B cell (primary cell): Measurements from ENCODE around the gene NKAIN2. TPM values are rescaled to one million over a fixed set of nuclear protein-coding genes. Genes with fewer than 3 reads are reported as not detected.

ENCODE experiments used
- ATAC-seq: fragments of 200-7000 bp; cut with Tn5 transposase; one replicate; pipeline ENCODE4 v1.10.0; 2021; ENCODE audit warnings: low read depth, mild to moderate bottlenecking, moderate number of reproducible peaks, moderate library complexity
- CTCF ChIA-PET: fragments of 350-600 bp; sonication (Branson Sonifier 250); formaldehyde crosslinking; loops from one replicate; lab custom pipeline; 2021; ENCODE audit warnings: antibody characterized with exemption, inconsistent platforms; lab: Charles Lee
- POLR2A ChIA-PET: fragments of 350-600 bp; sonication (Branson Sonifier 250); formaldehyde crosslinking; loops from one replicate; lab custom pipeline; 2021; ENCODE audit warnings: antibody characterized with exemption; lab: Charles Lee
- DNase-seq: peaks from one replicate; pipeline ENCODE4 v3.0.0; 2013
- H2AFZ ChIP-seq: 2 replicates; pipeline ENCODE4 v1.6.1; 2012; ENCODE audit warnings: mild to moderate bottlenecking, low read depth, low read length; ENCODE audit not compliant: insufficient read depth, poor library complexity, severe bottlenecking
- H3K27ac ChIP-seq, 2 donors: 1 replicate in 1 of 2; 2 replicates in 1 of 2; pipeline ENCODE4 v1.5.1; 2012 to 2013; ENCODE audit warnings: low read length in 2 of 2, mild to moderate bottlenecking in 2 of 2, moderate library complexity in 1 of 2
- H3K27me3 ChIP-seq, 4 experiments: fragments of 200-600 bp in 1 of 4; sonication (generic) in 1 of 4; replicated peaks in 1 of 4; 1 replicate in 2 of 4; 2 replicates in 2 of 4; pipeline versions ENCODE4 v1.6.1 to v1.7.0; 2013 to 2016; ENCODE audit warnings: low read length in 3 of 4, mild to moderate bottlenecking in 2 of 4, mixed read lengths in 1 of 4, moderate library complexity in 1 of 4; ENCODE audit not compliant: insufficient read depth in 4 of 4, control insufficient read depth in 3 of 4; ENCODE audit errors: control extremely low read depth in 1 of 4
- H3K36me3 ChIP-seq, 2 experiments: replicated peaks in 1 of 2; 1 replicate in 1 of 2; 2 replicates in 1 of 2; pipeline versions ENCODE4 v1.6.1 to v1.7.1; 2013; ENCODE audit warnings: low read length in 1 of 2; ENCODE audit not compliant: insufficient read depth in 2 of 2, control insufficient read depth in 1 of 2; ENCODE audit errors: control extremely low read depth in 1 of 2, extremely low read depth in 1 of 2
- H3K4me1 ChIP-seq, 2 donors: fragments of 200-600 bp in 1 of 2; sonication (generic) in 1 of 2; 1 replicate in 1 of 2; 2 replicates in 1 of 2; pipeline versions ENCODE4 v1.5.1 to v1.6.1; 2013 to 2017; ENCODE audit warnings: low read length in 2 of 2; ENCODE audit not compliant: control insufficient read depth in 2 of 2, insufficient read depth in 2 of 2
- H3K4me2 ChIP-seq: replicated peaks from 2 replicates; pipeline ENCODE3; 2012; ENCODE audit warnings: mild to moderate bottlenecking, low read depth, low read length; ENCODE audit not compliant: poor library complexity, severe bottlenecking
- H3K4me3 ChIP-seq, 5 experiments: fragments of 200-600 bp in 1 of 5; sonication (generic) in 1 of 5; 1 replicate in 3 of 5; 2 replicates in 2 of 5; pipeline versions ENCODE4 v1.5.1 to v1.7.0; 2011 to 2016; ENCODE audit warnings: low read length in 4 of 5, mild to moderate bottlenecking in 4 of 5, low read depth in 2 of 5, control low read depth in 1 of 5, moderate library complexity in 1 of 5; ENCODE audit not compliant: insufficient read depth in 1 of 5; ENCODE audit errors: control extremely low read depth in 1 of 5, extremely low read depth in 1 of 5
- H3K79me2 ChIP-seq: fragments of 200-600 bp; sonication (generic); one replicate; pipeline ENCODE4 v1.6.0; 2016; ENCODE audit warnings: low read length; ENCODE audit not compliant: control insufficient read depth, insufficient read depth
- H3K9ac ChIP-seq: fragments of 200-600 bp; sonication (generic); 2 replicates; pipeline ENCODE4 v1.6.1; 2017; ENCODE audit warnings: mild to moderate bottlenecking, low read length, moderate library complexity
- H3K9me3 ChIP-seq, 3 donors: one replicate each; pipeline versions ENCODE4 v1.6.1 to v1.7.1; 2013; ENCODE audit warnings: low read length in 2 of 3; ENCODE audit not compliant: control insufficient read depth in 2 of 3, insufficient read depth in 1 of 3; ENCODE audit errors: control extremely low read depth in 1 of 3
- H4K20me1 ChIP-seq: 2 replicates; pipeline ENCODE4 v1.6.0; 2012; ENCODE audit warnings: mild to moderate bottlenecking, low read length; ENCODE audit not compliant: insufficient read depth, control insufficient read depth, poor library complexity, severe bottlenecking
- H3K27ac Mint-ChIP-seq: one replicate; pipeline ENCODE4 v1.8.0; 2021; ENCODE audit warnings: mixed read lengths
- H3K27me3 Mint-ChIP-seq: one replicate; pipeline ENCODE4 v1.8.0; 2021; ENCODE audit warnings: mixed read lengths
- H3K4me1 Mint-ChIP-seq: one replicate; pipeline ENCODE4 v1.8.0; 2021; ENCODE audit warnings: mixed read lengths
- H3K4me3 Mint-ChIP-seq: one replicate; pipeline ENCODE4 v1.8.0; 2021; ENCODE audit warnings: mixed read lengths
- H3K9me3 Mint-ChIP-seq: one replicate; pipeline ENCODE4 v1.8.0; 2022; ENCODE audit warnings: mixed read lengths; ENCODE audit not compliant: insufficient read depth
- EZH2 ChIP-seq: IDR thresholded peaks from 2 replicates; pipeline ENCODE4 v1.6.1; 2012; ENCODE audit warnings: borderline replicate concordance, low read depth, mild to moderate bottlenecking, moderate library complexity, low read length; ENCODE audit not compliant: insufficient read depth, poor library complexity, severe bottlenecking
- WGBS: methylation state at CpG from one replicate; pipeline ENCODE4 v1.1.5; 2013; ENCODE audit warnings: missing lambda C conversion rate; ENCODE audit not compliant: insufficient coverage; 5-methylcytosine and 5-hydroxymethylcytosine counted together
- intact Hi-C: fragments of 100-400 bp; cut with micrococcal nuclease; formaldehyde crosslinking; loops from one replicate; pipeline ENCODE4 v1.10.0; 2022
- polyA plus RNA-seq: library from polyadenylated mRNA; depleted of rRNA; stranded (reverse); fragments of >200 nt; gene quantifications from 2 replicates; pipeline ENCODE4 v1.2.3, GENCODE V29; 2012
- total RNA-seq, 2 donors: library from RNA; stranded (reverse); fragments of 120-200 nt in 1 of 2; gene quantifications; 1 replicate in 1 of 2; 2 replicates in 1 of 2; pipeline versions ENCODE4 v1.2.3 to v1.2.4, GENCODE V29; 2013 to 2022
- TF ChIP-seq, protein P1 (sequence below): fragments of 200-600 bp; IDR thresholded peaks from one replicate; pipeline ENCODE4 v1.8.0; 2022; ENCODE audit warnings: antibody characterized with exemption, mild to moderate bottlenecking

NKAIN2 gene
- total and polyA plus RNA-seq, 2 donors (not counting 1 experiment from before 2014, with no cell fraction given), result not detected

DNA sequence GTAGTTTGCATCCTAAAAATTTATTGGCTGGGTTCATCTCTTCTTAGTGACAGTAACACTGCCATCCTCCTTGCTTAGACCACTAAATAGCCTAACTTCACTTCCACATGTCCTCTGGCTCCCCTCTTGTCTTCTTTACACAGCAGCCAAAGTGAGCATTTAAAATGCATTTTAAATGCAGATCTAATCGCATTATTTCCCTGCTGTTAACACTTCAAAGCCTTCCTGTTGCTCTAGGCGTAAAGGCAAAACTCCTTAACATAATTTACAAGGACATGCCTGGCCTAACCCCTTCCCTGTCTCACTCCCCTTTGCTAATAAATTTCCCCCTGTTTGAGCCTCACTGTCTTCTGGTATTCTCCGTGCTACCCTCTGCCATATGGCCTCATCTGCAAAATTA is 26.5 kb downstream of the NKAIN2 start:
- ChIA-PET POLR2A (no interaction called here), CTCF (no interaction called here)
- no peaks in the 10 kb centered on the region for H3K9me3 Mint-ChIP-seq
- no peaks in the 10 kb centered on the region for H3K79me2 ChIP-seq
- intact Hi-C loops, result no loop called here
- peaks cover 0 to 4% (median 0%) of the 10 kb centered on the region in 3 donors for H3K9me3 ChIP-seq
- H3K27ac ChIP-seq, result no peak overlapping the region
- H3K4me1 Mint-ChIP-seq, result no peaks in the 10 kb centered on the region
- no peak overlapping the region for H3K9ac ChIP-seq
- H3K4me1 ChIP-seq, result no peaks in the 10 kb centered on the region
- DNase-seq (no peak), ATAC-seq (no peak)
- no peaks in the 10 kb centered on the region for H3K36me3 ChIP-seq
- TF ChIP-seq, protein P1, sequence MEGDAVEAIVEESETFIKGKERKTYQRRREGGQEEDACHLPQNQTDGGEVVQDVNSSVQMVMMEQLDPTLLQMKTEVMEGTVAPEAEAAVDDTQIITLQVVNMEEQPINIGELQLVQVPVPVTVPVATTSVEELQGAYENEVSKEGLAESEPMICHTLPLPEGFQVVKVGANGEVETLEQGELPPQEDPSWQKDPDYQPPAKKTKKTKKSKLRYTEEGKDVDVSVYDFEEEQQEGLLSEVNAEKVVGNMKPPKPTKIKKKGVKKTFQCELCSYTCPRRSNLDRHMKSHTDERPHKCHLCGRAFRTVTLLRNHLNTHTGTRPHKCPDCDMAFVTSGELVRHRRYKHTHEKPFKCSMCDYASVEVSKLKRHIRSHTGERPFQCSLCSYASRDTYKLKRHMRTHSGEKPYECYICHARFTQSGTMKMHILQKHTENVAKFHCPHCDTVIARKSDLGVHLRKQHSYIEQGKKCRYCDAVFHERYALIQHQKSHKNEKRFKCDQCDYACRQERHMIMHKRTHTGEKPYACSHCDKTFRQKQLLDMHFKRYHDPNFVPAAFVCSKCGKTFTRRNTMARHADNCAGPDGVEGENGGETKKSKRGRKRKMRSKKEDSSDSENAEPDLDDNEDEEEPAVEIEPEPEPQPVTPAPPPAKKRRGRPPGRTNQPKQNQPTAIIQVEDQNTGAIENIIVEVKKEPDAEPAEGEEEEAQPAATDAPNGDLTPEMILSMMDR, result no peak
- no peak overlapping the region for H2AFZ ChIP-seq
- no peak overlapping the region for H3K4me2 ChIP-seq
- 8% methylated on average over 3 of the region's 3 CpGs for WGBS
- H3K4me3 Mint-ChIP-seq, result no peak overlapping the region
- H3K27ac Mint-ChIP-seq, result no peak overlapping the region
- H3K4me3 ChIP-seq, result no peak overlapping the region
- H3K27me3 Mint-ChIP-seq, result no peaks in the 10 kb centered on the region
- H3K27me3 ChIP-seq, result no peaks in the 10 kb centered on the region
- H4K20me1 ChIP-seq, result no peaks in the 10 kb centered on the region

DNA sequence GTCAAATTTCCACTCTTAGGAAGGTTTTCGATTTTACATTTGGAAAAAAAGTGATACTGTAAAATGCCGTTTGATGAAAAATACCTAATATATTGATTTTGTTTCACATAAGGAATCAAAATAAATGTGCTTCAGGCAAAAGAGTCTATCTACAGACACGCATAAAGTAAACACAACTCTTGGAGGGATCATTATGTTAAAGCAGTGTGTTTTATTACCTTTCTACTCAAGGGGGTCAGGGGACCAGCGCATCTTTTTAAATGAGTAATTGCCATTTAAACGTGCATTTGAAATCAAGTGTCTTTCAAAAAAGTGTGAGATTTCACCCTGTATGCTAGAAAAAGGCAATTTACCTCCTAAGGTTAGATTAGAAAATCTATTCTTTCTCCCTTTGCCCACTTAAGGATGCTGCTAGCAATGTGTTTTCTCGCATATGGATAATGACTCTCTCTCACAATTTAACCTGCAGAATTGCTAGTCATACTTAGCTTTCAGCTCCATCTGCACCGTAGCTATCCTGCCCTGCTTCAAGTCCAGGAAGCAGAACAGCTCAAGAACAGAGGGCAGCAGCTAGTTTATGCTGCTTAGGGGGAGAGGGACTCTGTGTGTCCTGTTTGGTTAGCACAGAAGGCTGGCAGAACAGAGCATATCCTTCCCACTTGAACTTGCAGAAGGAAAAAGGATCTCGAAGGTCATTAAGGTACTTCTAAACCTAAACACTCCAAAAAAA is 35.0 kb downstream of the NKAIN2 start:
- Mint-ChIP-seq H3K27ac (no peak overlapping the region), H3K27me3 (no peaks in the 10 kb centered on the region), H3K4me3 (no peak overlapping the region), H3K4me1 (no peaks in the 10 kb centered on the region), H3K9me3 (no peaks in the 10 kb centered on the region)
- intact Hi-C loops, result no loop called here
- H3K9ac ChIP-seq, result no peak overlapping the region
- H2AFZ ChIP-seq, result no peak overlapping the region
- peaks cover 0 to 4% (median 0%) of the 10 kb centered on the region in 3 donors for H3K9me3 ChIP-seq
- H3K4me3 ChIP-seq, result no peak overlapping the region
- H3K27me3 ChIP-seq, result no peaks in the 10 kb centered on the region
- H3K79me2 ChIP-seq, result no peaks in the 10 kb centered on the region
- H3K4me1 ChIP-seq, result no peaks in the 10 kb centered on the region
- DNase-seq (no peak), ATAC-seq (no peak)
- TF ChIP-seq, protein P1, result no peak
- no peak for TF ChIP-seq EZH2
- 43% methylated on average over 1 of the region's 8 CpGs for WGBS
- CTCF ChIA-PET, result no interaction called here
- H3K27ac ChIP-seq, result no peak overlapping the region
- no peaks in the 10 kb centered on the region for H4K20me1 ChIP-seq
- H3K4me2 ChIP-seq, result no peak overlapping the region
- POLR2A ChIA-PET, result no interaction called here
- H3K36me3 ChIP-seq, result no peaks in the 10 kb centered on the region
